Measurements from ENCODE around the gene SERF2.
A peak's percentile ranks its signal among the peaks of the same experiment; 100 is the strongest.

- TF ChIP-seq POLR2A (IDR thresholded peaks at IDR 0.05) (peak; percentile 88 to 94), CTCF (IDR thresholded peaks at IDR 0.05) (peak in 4 of 6 experiments; percentile 33 to 88 (median 86))
Measured at GRCh38 chr15:43775411-43775965, 16.6 kb upstream of the SERF2 start.
